Tibial nerve (tissue), 4 donors: ENCODE results near the gene IL36RN.

Experiments used
- EP300 ChIP-seq, 2 donors: sonication (generic); formaldehyde crosslinking; IDR thresholded peaks; one replicate each; pipeline ENCODE4 v1.6.1; 2017; ENCODE audit warnings: antibody characterized with exemption in 2 of 2, mild to moderate bottlenecking in 1 of 2
- POLR2A ChIP-seq, 2 donors: fragments of 450-650 bp; IDR thresholded peaks; one replicate each; pipeline ENCODE4 v1.6.1; 2017; ENCODE audit warnings: antibody characterized with exemption in 2 of 2, mild to moderate bottlenecking in 2 of 2, moderate library complexity in 2 of 2
- TF ChIP-seq, protein P1 (sequence below), 5 experiments: fragments of 200-600 bp in 3 of 5; fragments of 450-650 bp in 2 of 5; sonication (generic) in 3 of 5; IDR thresholded peaks; one replicate each; pipeline ENCODE4 v1.5.1; 2016 to 2019; ENCODE audit warnings: antibody characterized with exemption in 5 of 5, mild to moderate bottlenecking in 3 of 5, moderate library complexity in 2 of 5

- TF ChIP-seq POLR2A (IDR thresholded peaks at IDR 0.05) (no peak), EP300 (IDR thresholded peaks at IDR 0.05) (no peak)
- TF ChIP-seq, protein P1, sequence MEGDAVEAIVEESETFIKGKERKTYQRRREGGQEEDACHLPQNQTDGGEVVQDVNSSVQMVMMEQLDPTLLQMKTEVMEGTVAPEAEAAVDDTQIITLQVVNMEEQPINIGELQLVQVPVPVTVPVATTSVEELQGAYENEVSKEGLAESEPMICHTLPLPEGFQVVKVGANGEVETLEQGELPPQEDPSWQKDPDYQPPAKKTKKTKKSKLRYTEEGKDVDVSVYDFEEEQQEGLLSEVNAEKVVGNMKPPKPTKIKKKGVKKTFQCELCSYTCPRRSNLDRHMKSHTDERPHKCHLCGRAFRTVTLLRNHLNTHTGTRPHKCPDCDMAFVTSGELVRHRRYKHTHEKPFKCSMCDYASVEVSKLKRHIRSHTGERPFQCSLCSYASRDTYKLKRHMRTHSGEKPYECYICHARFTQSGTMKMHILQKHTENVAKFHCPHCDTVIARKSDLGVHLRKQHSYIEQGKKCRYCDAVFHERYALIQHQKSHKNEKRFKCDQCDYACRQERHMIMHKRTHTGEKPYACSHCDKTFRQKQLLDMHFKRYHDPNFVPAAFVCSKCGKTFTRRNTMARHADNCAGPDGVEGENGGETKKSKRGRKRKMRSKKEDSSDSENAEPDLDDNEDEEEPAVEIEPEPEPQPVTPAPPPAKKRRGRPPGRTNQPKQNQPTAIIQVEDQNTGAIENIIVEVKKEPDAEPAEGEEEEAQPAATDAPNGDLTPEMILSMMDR (IDR thresholded peaks at IDR 0.05), result no peak
These were observed 5.9 kb downstream of the IL36RN start for GRCh38 chr2:113064898-113065297.
